CD4-positive, CD25-positive, alpha-beta regulatory T cell (primary cell): ENCODE measurements around the gene MERTK. TPM values are rescaled to one million over a fixed set of nuclear protein-coding genes. Genes with fewer than 3 reads are reported as not detected.

Source experiments
- ATAC-seq, 2 donors: fragments of 150-1000 bp; cut with Tn5 transposase; one replicate each; pipeline ENCODE4 v1.10.0; 2021; ENCODE audit warnings: low read depth in 2 of 2, moderate number of reproducible peaks in 2 of 2, moderate library complexity in 1 of 2
- DNase-seq, 3 donors: peaks; one replicate each; pipeline versions ENCODE4 v3.0.0 to v3.0.0-alpha.2; 2012 to 2022; ENCODE audit warnings: mixed read lengths in 1 of 3
- H3K27ac ChIP-seq: one replicate; pipeline ENCODE4 v1.7.0; 2013; ENCODE audit warnings: mild to moderate bottlenecking, low read length; ENCODE audit not compliant: insufficient read depth, poor library complexity, severe bottlenecking
- H3K27me3 ChIP-seq: one replicate; pipeline ENCODE4 v1.7.0; 2013; ENCODE audit warnings: low read length; ENCODE audit not compliant: control insufficient read depth, insufficient read depth
- H3K36me3 ChIP-seq: one replicate; pipeline ENCODE4 v1.7.0; 2013; ENCODE audit warnings: mild to moderate bottlenecking, low read length, moderate library complexity; ENCODE audit not compliant: control insufficient read depth, insufficient read depth
- H3K4me1 ChIP-seq: 2 replicates; pipeline ENCODE4 v1.7.0; 2013; ENCODE audit warnings: mild to moderate bottlenecking, low read length; ENCODE audit not compliant: insufficient read depth, control insufficient read depth, poor library complexity, severe bottlenecking
- H3K4me3 ChIP-seq: one replicate; pipeline ENCODE4 v1.7.0; 2013; ENCODE audit warnings: low read depth, mild to moderate bottlenecking, low read length, moderate library complexity
- H3K9me3 ChIP-seq, 2 experiments: 1 replicate in 1 of 2; 2 replicates in 1 of 2; pipeline ENCODE4 v1.7.0; 2013; ENCODE audit warnings: low read length in 2 of 2, mild to moderate bottlenecking in 1 of 2, moderate library complexity in 1 of 2; ENCODE audit not compliant: control insufficient read depth in 2 of 2
- H3K27ac Mint-ChIP-seq, 3 donors: one replicate each; pipeline ENCODE4 v1.8.0; 2020 to 2022; ENCODE audit warnings: mild to moderate bottlenecking in 3 of 3, mixed read lengths in 3 of 3, moderate library complexity in 2 of 3
- H3K27me3 Mint-ChIP-seq: one replicate; pipeline ENCODE4 v1.8.0; 2022; ENCODE audit warnings: mild to moderate bottlenecking, mixed read lengths
- H3K36me3 Mint-ChIP-seq: one replicate; pipeline ENCODE4 v1.8.0; 2020; ENCODE audit warnings: mixed read lengths
- H3K4me1 Mint-ChIP-seq, 4 donors: one replicate each; pipeline ENCODE4 v1.8.0; 2020 to 2022; ENCODE audit warnings: mixed read lengths in 4 of 4, mild to moderate bottlenecking in 1 of 4
- H3K4me3 Mint-ChIP-seq, 4 donors: one replicate each; pipeline ENCODE4 v1.8.0; 2020 to 2022; ENCODE audit warnings: mild to moderate bottlenecking in 4 of 4, mixed read lengths in 4 of 4, moderate library complexity in 3 of 4
- H3K9me3 Mint-ChIP-seq, 7 donors: one replicate each; pipeline ENCODE4 v1.8.0; 2020 to 2022; ENCODE audit warnings: mixed read lengths in 7 of 7, mild to moderate bottlenecking in 3 of 7, moderate library complexity in 2 of 7
- polyA plus RNA-seq, 4 donors: library from polyadenylated mRNA; unstranded; fragments of 300-500 nt; fragmentation: Illumina TruSeq; gene quantifications; one replicate each; pipeline ENCODE4 v1.2.3, GENCODE V29; 2021
- total RNA-seq: library from RNA; stranded (reverse); gene quantifications from one replicate; pipeline ENCODE4 v1.2.3, GENCODE V29; 2022

MERTK gene
- total and polyA plus RNA-seq, 5 donors from 2014 or later = 0.20 TPM; not detected in 4

DNA sequence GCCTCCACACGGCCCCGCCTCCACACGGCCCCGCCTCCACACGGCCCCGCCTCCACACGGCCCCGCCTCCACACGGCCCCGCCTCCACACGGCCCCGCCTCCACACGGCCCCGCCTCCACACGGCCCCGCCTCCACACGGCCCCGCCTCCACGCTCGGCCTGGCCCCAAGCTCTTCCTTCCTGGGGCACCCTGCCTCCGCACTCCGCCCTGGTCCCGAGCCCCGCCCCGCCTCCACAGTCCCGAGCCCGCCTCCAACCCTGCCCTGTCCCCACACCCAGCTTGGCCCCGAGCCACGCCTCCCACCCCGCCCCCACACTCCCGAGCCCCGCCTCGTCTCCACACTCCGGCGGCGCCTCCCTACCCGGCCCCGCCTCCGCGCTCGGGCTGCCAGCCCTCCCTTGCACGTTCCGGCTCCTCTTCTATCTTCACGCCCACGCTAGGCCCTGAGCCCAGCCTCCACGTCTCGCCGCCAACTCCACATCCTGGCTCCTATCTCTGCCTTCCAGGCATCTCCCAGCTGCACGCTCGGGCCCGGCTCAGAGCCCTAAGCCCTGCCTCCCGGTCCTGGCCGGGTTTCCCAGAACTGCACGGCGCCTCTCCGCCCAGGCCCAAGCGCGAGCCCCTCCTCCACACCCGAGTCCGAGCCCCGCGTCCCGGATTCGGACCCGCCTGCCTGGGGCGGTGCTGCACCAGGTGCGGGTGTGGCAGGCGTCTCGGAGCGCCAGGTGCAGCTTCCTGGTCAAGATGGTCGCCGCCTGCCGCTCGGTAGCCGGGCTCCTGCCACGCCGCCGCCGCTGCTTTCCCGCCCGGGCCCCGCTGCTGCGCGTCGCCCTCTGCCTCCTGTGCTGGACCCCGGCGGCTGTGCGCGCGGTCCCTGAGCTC is 156.7 kb downstream of the MERTK start, which contains the start of gene TMEM87B:
Gene TMEM87B, plus strand, starts transcription at position 423 of the 883 bp plus-strand sequence. Its CDS starts 323 bp downstream, at position 746.
- H3K36me3 Mint-ChIP-seq = peaks cover 17% of the 10 kb centered on the region
- peak within 1 kb of the TSS; percentile 83 for H3K4me3 ChIP-seq
- peak within 1 kb of the TSS; percentile 92 to 100 (median 98) for H3K4me3 Mint-ChIP-seq
- peaks cover 26% of the 10 kb centered on the region for H3K4me1 ChIP-seq
- peaks cover 10% of the 10 kb centered on the region for H3K36me3 ChIP-seq
- H3K4me1 Mint-ChIP-seq = peaks cover 19 to 50% (median 39%) of the 10 kb centered on the region in 4 donors
- peak within 1 kb of the TSS; percentile 85 to 98 (median 94) for H3K27ac Mint-ChIP-seq
- ATAC-seq = peak; percentile 73 to 76
- H3K27me3 ChIP-seq = no peaks in the 10 kb centered on the region
- H3K9me3 ChIP-seq = no peaks in the 10 kb centered on the region
- H3K27ac ChIP-seq = peak within 1 kb of the TSS; percentile 89
- no peaks in the 10 kb centered on the region for H3K27me3 Mint-ChIP-seq
- H3K9me3 Mint-ChIP-seq = no peaks in the 10 kb centered on the region
- peak; percentile 94 to 98 (median 97) for DNase-seq

DNA sequence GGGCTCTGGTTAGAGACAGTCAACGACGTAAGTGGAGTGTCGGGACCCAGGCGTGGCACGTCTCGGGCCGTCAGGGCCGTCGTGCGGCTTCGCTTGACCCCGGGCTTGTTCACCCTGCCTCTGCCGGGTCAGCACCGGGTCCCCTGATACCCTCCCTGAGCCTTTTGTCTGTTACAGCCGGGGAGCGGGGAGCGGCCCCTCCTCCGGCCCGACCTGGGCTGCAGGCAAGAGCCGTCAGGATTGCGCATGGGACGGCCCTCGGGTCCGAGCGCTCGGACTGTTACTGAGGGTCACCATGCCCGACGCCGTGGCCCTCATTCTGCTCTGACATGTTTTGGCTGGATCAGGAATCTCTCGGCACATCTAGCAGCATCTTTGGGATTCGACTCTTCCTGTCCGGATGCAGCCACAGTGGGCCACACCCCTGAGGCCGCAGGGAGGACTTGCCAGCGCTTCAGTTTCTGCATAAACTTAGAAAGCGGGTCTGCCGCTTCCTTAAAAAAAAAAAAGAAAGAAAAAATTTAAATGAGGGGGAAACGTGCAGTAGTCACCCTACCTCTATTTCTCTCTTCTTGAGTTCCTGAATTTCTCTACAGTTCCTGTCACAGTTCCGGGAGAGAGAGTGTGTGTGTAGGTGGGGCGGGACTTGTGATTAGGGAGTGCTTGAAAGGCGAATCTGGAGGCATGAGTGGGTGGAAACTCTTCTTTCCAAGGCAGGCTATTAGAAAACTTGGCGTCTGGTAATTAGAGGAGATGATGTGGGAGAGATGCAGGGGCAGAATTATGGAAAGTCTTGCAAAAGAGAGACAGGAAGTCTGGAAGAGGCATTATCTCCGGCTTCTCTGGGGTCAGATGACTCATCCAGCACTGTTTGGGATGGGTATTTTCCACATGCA is 157.6 kb downstream of the MERTK start:
- Mint-ChIP-seq H3K27ac (peak overlapping the region; percentile 72 to 92 (median 74)), H3K4me3 (peak overlapping the region; percentile 91 to 100 (median 92)), H3K9me3 (no peaks in the 10 kb centered on the region), H3K27me3 (no peaks in the 10 kb centered on the region), H3K4me1 (peaks cover 19 to 50% (median 39%) of the 10 kb centered on the region in 4 donors), H3K36me3 (peaks cover 17% of the 10 kb centered on the region)
- Histone ChIP-seq H3K36me3 (peaks cover 13% of the 10 kb centered on the region), H3K27ac (peak overlapping the region; percentile 83), H3K4me3 (peak overlapping the region; percentile 83), H3K4me1 (peaks cover 26% of the 10 kb centered on the region), H3K27me3 (no peaks in the 10 kb centered on the region), H3K9me3 (no peaks in the 10 kb centered on the region)
- ATAC-seq (no peak), DNase-seq (peak in 2 of 3 donors; percentile 39 to 59)

DNA sequence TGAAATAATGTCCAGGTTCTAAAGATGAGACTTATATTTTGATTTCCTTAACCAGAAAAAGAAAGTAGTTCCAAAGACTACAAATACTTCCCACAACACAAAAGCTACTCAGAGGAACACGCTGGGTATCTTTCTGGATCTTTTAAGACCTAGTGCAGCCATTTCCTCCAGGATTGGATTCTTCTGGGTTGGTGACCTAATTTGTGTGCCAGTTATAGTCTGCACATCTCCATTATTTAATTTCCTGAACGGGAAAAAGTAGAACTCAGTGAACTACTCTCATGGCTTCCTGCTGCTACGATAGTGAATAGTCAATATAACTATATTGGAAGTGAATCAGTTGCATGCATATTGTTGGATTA is 158.2 kb downstream of the MERTK start:
- Mint-ChIP-seq H3K4me3 (peak overlapping the region; percentile 91 to 100 (median 92)), H3K27me3 (no peaks in the 10 kb centered on the region), H3K27ac (peak overlapping the region; percentile 72 to 92 (median 74)), H3K9me3 (no peaks in the 10 kb centered on the region), H3K36me3 (peaks cover 19% of the 10 kb centered on the region), H3K4me1 (peaks cover 19 to 54% (median 41%) of the 10 kb centered on the region in 4 donors)
- DNase-seq (no peak), ATAC-seq (no peak)
- H3K4me1 ChIP-seq = peaks cover 26% of the 10 kb centered on the region
- peak overlapping the region; percentile 83 for H3K4me3 ChIP-seq
- H3K36me3 ChIP-seq = peaks cover 14% of the 10 kb centered on the region
- H3K27me3 ChIP-seq = no peaks in the 10 kb centered on the region
- no peaks in the 10 kb centered on the region for H3K9me3 ChIP-seq
- peak overlapping the region; percentile 83 for H3K27ac ChIP-seq

DNA sequence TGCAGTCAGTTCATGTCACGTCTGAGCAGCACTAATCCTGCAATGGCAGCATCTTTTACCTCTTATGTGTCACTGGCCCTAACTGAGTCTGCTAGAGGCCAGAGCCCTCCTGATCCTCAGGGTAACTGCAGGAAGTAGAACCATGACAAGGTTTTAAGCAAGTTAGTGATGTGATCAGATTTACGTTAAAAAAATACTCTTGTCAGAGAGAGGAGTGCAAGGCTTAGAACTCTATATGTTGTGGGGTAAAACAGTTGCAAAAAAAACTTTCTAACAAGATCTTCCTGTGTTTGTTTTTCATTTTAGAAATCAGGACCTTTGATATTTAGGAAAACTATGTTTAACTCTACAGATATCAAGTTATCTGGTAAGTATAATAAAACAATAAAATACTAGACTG is 161.3 kb downstream of the MERTK start:
- Histone ChIP-seq H3K4me3 (no peak overlapping the region), H3K9me3 (no peaks in the 10 kb centered on the region), H3K27me3 (no peaks in the 10 kb centered on the region), H3K27ac (no peak overlapping the region), H3K36me3 (peaks cover 41% of the 10 kb centered on the region), H3K4me1 (peaks cover 24% of the 10 kb centered on the region)
- Mint-ChIP-seq H3K4me3 (peak overlapping the region in 1 of 4 donors; percentile 48), H3K9me3 (no peaks in the 10 kb centered on the region), H3K36me3 (peaks cover 39% of the 10 kb centered on the region), H3K27ac (no peak overlapping the region), H3K27me3 (no peaks in the 10 kb centered on the region), H3K4me1 (peaks cover 26 to 69% (median 57%) of the 10 kb centered on the region in 4 donors)
- DNase-seq (no peak), ATAC-seq (no peak)

DNA sequence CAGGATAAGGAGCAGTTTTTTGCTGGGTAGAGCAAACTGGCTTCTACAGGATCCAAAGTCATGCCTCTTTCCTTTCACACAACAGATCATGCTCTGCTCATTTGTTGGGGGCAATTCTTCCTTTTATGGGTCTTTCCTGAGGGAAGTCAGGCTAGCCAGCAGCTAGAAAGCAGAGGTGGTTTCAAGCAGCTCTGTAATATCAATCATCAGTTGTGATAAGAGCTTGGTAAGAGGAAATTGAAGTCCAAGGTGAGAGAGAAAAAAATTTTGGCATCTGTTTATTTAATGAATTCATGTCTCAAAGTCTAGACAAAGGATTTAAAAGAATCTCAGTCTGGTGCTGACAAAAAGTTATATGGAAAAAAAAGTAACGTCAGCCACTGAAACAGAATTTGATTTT is 162.9 kb downstream of the MERTK start:
- Histone ChIP-seq H3K27me3 (no peaks in the 10 kb centered on the region), H3K4me3 (no peak overlapping the region), H3K9me3 (no peaks in the 10 kb centered on the region), H3K4me1 (peaks cover 19% of the 10 kb centered on the region), H3K36me3 (peaks cover 56% of the 10 kb centered on the region), H3K27ac (no peak overlapping the region)
- Mint-ChIP-seq H3K4me3 (no peak overlapping the region), H3K36me3 (peaks cover 48% of the 10 kb centered on the region), H3K27me3 (no peaks in the 10 kb centered on the region), H3K4me1 (peaks cover 28 to 69% (median 61%) of the 10 kb centered on the region in 4 donors), H3K9me3 (no peaks in the 10 kb centered on the region), H3K27ac (peak overlapping the region in 1 of 3 donors; percentile 33)
- DNase-seq (no peak), ATAC-seq (no peak)

DNA sequence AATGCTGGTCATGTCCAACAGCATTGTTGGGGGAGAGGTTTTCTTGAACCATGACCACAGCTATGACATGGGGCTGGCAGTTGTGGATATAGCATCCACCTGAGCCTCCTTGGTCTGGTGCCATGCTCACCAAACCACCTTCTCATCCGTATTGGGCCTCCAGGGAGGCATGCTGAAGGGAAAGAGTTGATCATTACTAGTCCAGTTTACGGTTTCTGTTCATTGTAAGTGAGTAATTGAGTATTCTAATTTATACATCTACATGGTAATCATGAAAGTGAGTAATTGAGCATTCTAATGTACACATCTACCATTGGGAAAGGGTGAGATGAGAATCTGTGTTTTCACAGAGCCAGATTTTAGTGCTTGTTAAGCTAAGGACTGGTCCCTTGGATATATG is 163.4 kb downstream of the MERTK start:
- no peaks in the 10 kb centered on the region for H3K27me3 ChIP-seq
- H3K36me3 ChIP-seq = peaks cover 62% of the 10 kb centered on the region
- Mint-ChIP-seq H3K4me3 (peak overlapping the region in 1 of 4 donors; percentile 44), H3K36me3 (peaks cover 50% of the 10 kb centered on the region), H3K27me3 (no peaks in the 10 kb centered on the region), H3K4me1 (peaks cover 29 to 66% (median 56%) of the 10 kb centered on the region in 4 donors), H3K9me3 (no peaks in the 10 kb centered on the region), H3K27ac (peak overlapping the region in 1 of 3 donors; percentile 33)
- H3K9me3 ChIP-seq = no peaks in the 10 kb centered on the region
- DNase-seq (no peak), ATAC-seq (no peak)
- peaks cover 14% of the 10 kb centered on the region for H3K4me1 ChIP-seq
- H3K4me3 ChIP-seq = no peak overlapping the region
- H3K27ac ChIP-seq = no peak overlapping the region

DNA sequence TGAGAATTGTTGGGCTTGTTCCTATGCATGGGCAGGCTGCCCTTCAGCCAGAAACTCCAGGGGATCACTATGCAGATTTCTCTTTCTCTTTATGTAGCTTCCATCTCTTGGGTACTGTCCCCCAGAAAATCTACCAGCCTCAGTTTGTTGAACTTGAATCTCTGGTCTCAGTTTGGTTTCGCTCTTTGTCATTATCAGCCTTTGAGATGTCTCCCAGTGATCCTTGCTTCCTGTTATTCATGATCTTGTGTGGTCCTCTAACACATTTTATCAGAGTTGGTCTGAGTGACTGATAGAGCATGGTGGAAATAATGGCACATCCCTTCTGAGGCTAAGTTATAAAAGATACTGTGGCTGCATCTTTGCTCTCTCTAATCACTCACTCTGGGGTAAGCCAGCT is 164.5 kb downstream of the MERTK start:
- Mint-ChIP-seq H3K36me3 (peaks cover 57% of the 10 kb centered on the region), H3K9me3 (no peaks in the 10 kb centered on the region), H3K4me1 (peaks cover 29 to 57% (median 49%) of the 10 kb centered on the region in 4 donors), H3K27me3 (no peaks in the 10 kb centered on the region), H3K4me3 (peak overlapping the region in 1 of 4 donors; percentile 69), H3K27ac (peak overlapping the region in 2 of 3 donors; percentile 5 to 32)
- Histone ChIP-seq H3K4me3 (peak overlapping the region; percentile 6), H3K36me3 (peaks cover 71% of the 10 kb centered on the region), H3K27me3 (no peaks in the 10 kb centered on the region), H3K27ac (no peak overlapping the region), H3K9me3 (no peaks in the 10 kb centered on the region), H3K4me1 (peaks cover 12% of the 10 kb centered on the region)
- ATAC-seq (no peak), DNase-seq (peak in 1 of 3 donors; percentile 24)
